ENCODE data around the gene RABEPK.

DNA sequence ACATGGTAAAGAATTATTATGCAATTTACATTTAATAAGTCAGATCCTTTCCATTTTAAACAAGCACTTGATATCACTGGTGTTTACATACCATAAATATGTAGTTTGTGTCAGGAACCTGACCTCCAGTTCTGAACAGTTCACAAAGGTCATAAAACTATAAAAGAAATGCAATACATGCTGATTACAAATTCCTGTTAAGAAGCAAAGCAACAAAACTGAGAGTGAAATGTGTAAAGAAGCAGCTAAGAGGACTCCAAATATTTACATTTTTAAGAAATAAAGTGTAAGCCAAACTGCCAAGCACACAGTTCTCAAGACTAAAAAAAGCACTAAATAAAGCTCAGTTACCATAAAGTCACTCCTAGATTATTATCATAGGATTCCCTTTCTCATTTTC is 39.6 kb upstream of the RABEPK start:
- TF ChIP-seq POLR2A (IDR thresholded peaks at IDR 0.05) = no peak
- TF ChIP-seq, protein P1, sequence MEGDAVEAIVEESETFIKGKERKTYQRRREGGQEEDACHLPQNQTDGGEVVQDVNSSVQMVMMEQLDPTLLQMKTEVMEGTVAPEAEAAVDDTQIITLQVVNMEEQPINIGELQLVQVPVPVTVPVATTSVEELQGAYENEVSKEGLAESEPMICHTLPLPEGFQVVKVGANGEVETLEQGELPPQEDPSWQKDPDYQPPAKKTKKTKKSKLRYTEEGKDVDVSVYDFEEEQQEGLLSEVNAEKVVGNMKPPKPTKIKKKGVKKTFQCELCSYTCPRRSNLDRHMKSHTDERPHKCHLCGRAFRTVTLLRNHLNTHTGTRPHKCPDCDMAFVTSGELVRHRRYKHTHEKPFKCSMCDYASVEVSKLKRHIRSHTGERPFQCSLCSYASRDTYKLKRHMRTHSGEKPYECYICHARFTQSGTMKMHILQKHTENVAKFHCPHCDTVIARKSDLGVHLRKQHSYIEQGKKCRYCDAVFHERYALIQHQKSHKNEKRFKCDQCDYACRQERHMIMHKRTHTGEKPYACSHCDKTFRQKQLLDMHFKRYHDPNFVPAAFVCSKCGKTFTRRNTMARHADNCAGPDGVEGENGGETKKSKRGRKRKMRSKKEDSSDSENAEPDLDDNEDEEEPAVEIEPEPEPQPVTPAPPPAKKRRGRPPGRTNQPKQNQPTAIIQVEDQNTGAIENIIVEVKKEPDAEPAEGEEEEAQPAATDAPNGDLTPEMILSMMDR (IDR thresholded peaks at IDR 0.05) = no peak
